HG03521 (cell line): ENCODE measurements around the gene TFPI.

Source experiments
- ATAC-seq: cut with Tn5 transposase; IDR thresholded peaks from one replicate; pipeline ENCODE4 v1.9.1; 2021; ENCODE audit warnings: mild to moderate bottlenecking, moderate library complexity; ENCODE audit not compliant: unreplicated experiment

The TFPI gene

DNA sequence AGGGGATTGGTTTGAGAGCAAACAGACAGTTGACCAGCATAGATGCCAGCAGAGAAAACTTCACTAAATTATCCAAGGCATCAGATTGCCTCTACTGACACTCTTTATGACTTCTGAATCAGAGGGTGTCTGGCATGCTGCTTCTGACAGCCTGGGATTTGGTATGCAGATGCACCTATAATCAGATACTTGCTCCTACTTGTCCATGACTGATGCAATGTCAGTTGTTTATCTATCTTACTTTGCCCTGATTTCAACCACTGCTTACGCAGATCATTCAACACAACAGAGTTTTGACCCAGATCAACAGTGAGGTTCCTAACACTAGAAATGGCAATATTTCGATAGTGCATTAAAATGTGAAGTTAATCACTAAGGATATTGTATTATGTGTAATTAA is 83.5 kb downstream of the TFPI start:
- ATAC-seq, result no peak

GRCh38 chr2:187469538-187469937 is 84.7 kb downstream of the TFPI start:
- ATAC-seq, result no peak

GRCh38 chr2:187468262-187468661 is 86.0 kb downstream of the TFPI start:
- ATAC-seq, result no peak

GRCh38 chr2:187466129-187466792 is 88.0 kb downstream of the TFPI start:
- no peak for ATAC-seq

- ATAC-seq, result no peak
Observed at GRCh38 chr2:187462839-187463238, 91.4 kb downstream of the TFPI start.

DNA sequence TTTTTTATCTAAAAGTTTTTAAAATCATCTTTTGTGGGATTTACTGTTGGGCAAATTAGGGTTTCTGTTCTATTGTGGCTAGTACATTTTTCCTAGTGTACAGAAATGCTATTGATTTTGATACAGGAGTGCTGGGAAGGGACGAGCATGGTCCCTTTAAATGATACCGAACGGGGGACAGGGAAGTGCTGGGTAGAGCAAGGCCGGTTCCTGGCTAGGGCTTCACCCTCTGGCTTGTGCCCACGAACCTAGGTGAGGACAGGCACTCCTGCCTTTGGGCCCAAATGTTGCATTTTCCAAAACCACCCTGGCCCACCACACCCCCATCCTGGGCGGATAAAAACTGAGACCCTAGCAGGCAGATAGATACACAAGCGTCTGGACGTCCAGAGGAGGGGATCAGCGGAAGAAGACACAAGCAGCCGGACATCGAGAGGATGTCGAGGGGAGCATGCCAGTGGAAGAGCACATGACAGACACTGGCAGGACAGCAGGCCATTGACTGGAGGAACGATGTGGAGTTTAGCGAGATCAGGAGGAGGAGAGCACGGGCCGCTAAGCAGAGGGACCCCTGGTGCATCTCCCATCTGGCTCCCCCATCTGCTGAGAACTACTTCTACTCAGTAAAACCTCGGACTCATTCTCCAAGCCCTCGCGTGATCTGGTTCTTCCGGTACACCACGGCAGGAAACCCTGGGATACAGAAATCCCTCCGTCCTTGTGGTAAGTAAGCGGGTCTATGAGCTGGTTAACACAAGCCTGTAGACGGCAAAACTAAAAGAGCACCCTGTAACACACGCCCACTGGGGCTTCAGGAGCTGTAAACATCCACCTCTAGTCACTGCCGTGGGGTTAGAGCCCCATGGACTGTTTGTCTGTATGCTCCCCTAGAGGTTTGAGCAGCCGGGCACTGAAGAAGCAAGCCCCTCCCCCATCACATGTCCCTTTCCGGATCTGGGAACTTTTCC is 92.7 kb downstream of the TFPI start:
- ATAC-seq, result no peak

DNA sequence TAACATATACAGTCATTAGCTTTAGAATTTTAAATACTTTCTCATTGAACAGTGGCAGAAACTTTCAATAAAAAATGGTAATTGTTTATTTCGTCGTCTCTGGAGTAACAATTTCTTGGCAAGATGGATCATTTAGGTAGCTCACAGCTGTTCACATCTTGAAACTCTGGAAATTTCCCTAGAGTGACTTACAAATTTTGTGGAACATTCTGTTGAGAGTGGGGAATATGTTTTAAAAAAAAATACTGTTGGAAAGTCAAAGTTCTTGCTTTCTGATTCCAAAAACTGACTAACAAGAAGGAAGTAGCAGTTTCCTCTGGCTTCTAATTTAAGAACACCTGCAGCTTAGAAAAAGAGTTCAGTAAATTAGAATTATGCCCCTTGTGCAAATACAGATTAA is 95.0 kb downstream of the TFPI start:
- no peak for ATAC-seq

DNA sequence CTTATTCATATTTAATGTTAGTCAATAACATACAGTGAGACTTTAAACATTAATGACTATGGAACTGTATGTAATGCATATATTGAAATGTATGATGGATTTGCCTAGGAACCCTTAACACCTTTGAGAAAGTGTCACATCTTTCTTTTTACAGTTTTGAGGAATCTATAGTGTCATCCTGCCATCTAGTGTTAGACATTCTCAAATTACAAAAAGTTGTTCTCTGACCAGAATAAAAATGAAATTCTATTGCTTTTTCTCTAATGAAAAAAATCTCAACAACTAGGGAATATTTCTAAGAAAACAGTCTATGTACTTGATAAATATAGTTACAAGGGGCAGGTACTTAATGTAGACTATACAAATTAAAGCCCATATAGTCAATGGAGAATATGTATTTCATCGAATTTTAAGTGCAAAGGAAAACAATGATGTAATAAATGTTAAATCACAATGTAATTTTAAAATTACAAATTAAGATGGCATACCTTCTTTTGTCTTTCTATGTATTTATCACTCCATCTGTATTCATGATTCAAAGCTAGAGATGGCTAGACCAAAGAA is 101.1 kb downstream of the TFPI start:
- ATAC-seq, result no peak

DNA sequence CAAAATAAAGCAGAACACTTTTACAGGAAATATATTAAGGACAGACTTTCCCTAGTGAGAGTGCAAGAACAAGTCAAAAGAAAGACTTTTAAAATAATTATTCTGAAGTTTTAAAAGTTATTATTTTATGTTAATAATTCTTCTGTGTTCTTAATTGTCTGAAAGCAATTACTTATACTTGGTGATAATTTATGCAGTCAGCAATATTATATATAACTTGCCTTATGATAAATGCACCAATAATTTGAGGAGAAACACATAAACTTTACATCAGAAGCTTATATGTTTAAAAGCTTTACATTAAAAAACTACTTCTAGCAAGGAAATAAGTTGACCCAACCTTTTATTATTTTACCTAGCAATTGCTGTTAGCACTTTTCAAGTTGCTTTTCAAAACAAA is 102.7 kb downstream of the TFPI start:
- no peak for ATAC-seq

DNA sequence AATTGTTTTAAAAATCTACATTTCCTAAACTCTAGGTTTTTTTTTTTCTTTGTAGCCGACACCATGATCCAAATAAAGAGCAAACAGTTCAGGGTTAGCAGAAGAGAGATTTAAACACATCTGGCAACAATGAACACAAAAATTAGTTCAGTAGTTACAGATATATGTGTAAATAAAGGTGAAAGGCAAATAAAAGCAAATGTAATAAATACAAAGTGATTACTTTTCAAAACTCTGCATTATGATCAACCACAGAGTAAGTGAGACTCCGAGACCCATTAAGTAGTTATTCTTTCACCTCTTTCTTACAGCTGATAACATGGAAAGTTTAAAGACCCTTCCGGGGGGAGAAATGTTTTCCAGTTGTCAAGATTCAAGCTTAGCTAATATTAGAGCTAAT is 106.9 kb downstream of the TFPI start:
- ATAC-seq, result no peak

DNA sequence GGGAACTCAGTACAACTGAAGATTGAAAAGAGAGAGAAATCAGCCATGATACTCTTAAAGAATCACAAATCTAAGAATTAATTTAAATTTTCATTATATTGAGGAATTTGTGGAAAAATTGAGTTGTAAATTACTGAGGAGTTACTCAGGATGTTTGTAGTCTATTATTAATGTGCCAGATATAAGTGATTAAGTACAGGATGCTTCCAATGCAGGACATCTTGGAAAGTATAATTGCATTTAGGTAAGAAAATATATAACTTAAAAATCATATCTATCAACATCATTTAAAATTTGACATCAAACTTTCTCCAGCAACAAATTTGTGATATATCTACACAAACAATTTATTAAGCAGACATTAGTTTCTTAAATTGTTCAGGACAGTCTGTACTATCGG is 107.5 kb downstream of the TFPI start:
- ATAC-seq, result no peak

GRCh38 chr2:187445051-187445450 is 109.2 kb downstream of the TFPI start:
- no peak for ATAC-seq

DNA sequence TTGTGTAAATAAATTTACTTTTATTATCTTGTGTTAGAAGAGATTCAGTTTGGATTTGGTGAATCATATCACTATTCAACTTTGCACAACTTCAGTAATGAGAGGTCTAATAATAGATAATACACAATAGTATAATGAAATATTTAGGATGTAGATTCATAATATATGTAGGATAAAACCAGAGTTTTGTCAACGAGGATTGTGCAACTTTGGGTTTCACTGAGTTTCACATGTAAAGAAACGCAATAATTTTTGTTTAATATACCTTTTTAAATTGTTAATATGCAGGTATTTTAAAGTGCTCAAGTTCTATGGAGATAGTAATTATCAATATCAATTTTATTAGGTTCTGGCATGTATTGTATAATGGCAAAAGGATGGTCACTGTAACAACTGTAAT is 111.5 kb downstream of the TFPI start:
- no peak for ATAC-seq

DNA sequence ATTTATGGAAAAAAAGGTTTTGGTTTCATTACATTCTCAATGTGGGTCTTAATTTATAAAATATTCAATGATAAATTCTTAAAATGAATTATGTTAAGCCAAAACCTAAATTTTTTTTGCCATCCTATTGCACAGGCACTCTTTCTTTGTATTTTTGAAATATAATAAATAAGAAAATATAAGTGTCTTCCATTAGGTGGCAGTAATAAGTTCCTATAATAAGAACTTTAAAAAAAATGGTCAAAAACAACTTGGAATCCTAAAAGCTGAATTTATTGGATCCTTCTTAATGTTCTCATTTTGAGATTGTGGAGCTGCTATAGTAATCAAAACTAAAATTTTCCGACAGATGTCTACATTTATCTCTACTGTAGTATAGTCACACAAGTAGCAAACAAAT is 111.9 kb downstream of the TFPI start:
- no peak for ATAC-seq

DNA sequence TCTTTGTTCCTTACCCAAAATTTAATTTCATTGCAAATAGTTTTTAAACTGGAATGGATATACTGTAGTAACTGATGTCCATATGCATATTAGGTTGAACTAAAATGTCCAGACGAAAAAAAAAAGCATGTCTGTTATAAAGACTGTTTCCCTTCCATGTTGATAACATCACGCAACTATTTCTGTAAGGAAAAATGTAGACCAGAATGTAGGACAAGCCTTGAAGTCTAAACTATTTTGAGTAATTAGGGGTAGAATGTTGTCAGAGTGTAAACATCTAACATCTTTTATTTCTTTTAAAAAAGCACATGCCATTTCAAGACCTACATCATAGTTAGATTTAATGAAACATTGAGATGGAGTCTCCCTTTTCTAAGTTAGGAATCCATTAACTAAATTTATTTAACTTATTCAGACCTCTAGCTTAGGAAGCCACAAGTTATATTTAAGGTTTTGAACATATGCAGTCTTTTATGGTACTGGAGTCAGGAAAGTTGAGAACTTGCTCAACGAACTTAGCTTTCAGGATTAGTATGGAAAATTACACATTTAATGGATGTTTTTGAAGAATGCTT is 114.0 kb downstream of the TFPI start:
- no peak for ATAC-seq

GRCh38 chr2:187438455-187438854 is 115.8 kb downstream of the TFPI start:
- ATAC-seq, result no peak

- no peak for ATAC-seq
Observed at GRCh38 chr2:187435756-187436155, 118.5 kb downstream of the TFPI start.

GRCh38 chr2:187435078-187435477 is 119.2 kb downstream of the TFPI start:
- no peak for ATAC-seq

GRCh38 chr2:187434342-187434785 is 119.9 kb downstream of the TFPI start:
- ATAC-seq, result no peak

GRCh38 chr2:187431911-187432310 is 122.3 kb downstream of the TFPI start:
- ATAC-seq, result no peak

DNA sequence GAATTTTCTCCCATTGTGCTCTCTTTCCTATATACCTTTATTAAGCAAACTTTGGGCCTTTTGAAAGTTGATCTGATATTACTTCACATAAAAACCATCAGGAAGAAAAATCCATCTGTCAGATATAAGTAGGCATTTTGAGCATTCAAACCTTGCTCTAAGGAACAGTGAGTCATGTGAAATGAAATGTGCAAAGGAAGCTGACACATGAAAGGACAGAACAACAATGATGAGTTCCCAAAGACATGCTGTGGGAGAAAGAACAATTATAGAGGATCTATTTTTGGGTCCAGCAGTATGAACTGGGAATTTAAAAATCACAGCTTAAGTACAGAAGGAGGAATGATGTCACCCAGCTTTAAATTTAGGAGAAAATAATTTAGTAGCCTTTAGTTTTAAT is 124.2 kb downstream of the TFPI start:
- ATAC-seq, result no peak

DNA sequence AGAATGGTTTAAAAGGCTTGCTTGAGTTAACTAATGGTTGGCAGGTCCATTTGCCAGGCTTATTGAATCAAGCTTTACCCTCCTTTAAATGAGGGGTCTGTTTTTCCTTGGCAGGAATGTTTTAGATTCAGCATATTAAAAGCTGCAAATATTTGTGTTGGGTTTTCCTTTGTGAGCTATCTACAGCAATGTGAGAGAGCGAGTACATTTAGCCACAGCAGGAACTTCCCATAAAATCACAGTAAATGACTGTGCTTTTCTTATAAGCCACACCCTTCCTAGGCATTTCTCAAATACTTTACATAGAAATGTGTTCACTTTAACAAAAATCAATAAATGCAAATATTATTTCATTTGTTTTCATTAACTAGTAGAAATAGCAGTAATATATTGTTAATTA is 130.1 kb downstream of the TFPI start:
- no peak for ATAC-seq
